Measurements from ENCODE around the gene ZNF562. TPM values are rescaled to one million over a fixed set of nuclear protein-coding genes. Genes with fewer than 3 reads are reported as not detected.

ZNF562 gene
- total and polyA plus RNA-seq, 2 donors (not counting 3 experiments of a cell fraction or from before 2014, with no cell fraction given) = 6.3 to 27.0 TPM

DNA sequence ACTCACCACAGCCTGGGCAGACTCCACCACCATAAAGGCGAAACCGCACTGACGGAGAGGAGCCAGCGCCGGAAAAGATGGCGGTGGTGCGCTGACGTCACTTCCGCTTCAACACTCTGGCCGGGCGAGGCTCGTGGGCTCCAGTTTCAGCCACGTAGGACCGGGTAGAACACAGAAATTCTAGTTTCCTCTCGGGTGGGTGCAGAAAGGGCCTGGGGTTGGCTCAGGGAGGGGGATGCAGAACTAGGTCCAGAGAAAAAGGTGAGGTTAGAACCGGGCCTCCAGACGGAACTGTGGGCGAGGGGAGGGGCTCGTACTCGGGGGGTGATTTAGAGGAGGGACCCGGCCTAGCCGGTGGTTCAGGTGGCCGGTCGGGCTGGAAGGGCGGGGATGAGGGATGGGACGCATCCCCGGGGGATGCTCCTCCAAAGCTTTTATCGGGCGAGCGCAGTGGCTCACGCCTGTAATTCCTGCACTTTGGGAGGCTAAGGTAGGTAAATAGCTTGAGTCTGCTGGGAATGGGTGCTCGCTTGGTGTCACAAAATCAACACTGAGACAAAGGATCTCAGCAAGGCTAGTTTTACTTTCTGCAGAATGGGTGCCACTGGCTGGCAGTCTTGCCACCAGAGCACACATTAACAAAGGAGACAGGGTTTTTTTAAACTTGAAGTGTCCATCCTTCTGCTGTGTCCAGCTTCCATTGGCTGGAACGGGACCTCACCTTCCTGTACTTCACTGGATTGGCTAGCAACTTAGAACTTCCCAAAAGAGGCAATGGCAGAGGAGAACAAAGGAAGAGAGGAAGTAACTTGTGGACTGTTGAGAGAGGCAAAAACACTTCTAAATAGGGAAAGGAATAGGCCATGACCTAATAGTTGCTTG is 53.5 kb downstream of the ZNF562 start, which contains the start of gene ZNF561:
Gene ZNF561 (minus strand): TSS at position 77 of the 882 bp plus-strand sequence. CDS start 1,776 bp downstream, outside the sequence.
- intact Hi-C loops (cut with micrococcal nuclease) = loop anchor here (1.0 to 5.0 kb wide), 9 partner anchors 39 to 493 kb away; partner anchors contain the start of genes FBXL12, ZNF121, ZNF562 and ZNF846
- no peaks in the 10 kb centered on the region for H4K20me1 ChIP-seq (replicated peaks; ENCODE audit: control insufficient read depth, extremely low read depth, insufficient read depth, low read length)
- POLR2A ChIA-PET = no interaction called here

More for the DNA sequence above, 53.5 kb downstream of the ZNF562 start, which contains the start of gene ZNF561:
- TF ChIP-seq POLR2AphosphoS5 (IDR thresholded peaks at IDR 0.05; ENCODE audit: insufficient read depth, low read depth, low read length) = peak; percentile 79
- TF ChIP-seq MYC (IDR thresholded peaks at IDR 0.05; ENCODE audit: low read depth, low read length) = no peak
- TF ChIP-seq FOS (IDR thresholded peaks at IDR 0.05; ENCODE audit: borderline replicate concordance, insufficient read depth, low read length) = no peak
- peak; percentile 83 for TF ChIP-seq POLR2A (IDR thresholded peaks at IDR 0.05; ENCODE audit: low read depth, low read length)
- TF ChIP-seq, protein P1, sequence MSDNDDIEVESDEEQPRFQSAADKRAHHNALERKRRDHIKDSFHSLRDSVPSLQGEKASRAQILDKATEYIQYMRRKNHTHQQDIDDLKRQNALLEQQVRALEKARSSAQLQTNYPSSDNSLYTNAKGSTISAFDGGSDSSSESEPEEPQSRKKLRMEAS (IDR thresholded peaks at IDR 0.05; ENCODE audit: insufficient read depth, insufficient read length) = no peak
- TF ChIP-seq JUN (IDR thresholded peaks at IDR 0.05; ENCODE audit: borderline replicate concordance, insufficient read depth, insufficient read length, low read depth) = peak; percentile 61
- no peak for TF ChIP-seq EZH2 (IDR thresholded peaks at IDR 0.05; ENCODE audit: borderline replicate concordance, low read depth, low read length, severe bottlenecking)
- TF ChIP-seq GATA2 (IDR thresholded peaks at IDR 0.05; ENCODE audit: insufficient read depth, insufficient read length, low read depth, low read length) = no peak
- TF ChIP-seq, protein P2, sequence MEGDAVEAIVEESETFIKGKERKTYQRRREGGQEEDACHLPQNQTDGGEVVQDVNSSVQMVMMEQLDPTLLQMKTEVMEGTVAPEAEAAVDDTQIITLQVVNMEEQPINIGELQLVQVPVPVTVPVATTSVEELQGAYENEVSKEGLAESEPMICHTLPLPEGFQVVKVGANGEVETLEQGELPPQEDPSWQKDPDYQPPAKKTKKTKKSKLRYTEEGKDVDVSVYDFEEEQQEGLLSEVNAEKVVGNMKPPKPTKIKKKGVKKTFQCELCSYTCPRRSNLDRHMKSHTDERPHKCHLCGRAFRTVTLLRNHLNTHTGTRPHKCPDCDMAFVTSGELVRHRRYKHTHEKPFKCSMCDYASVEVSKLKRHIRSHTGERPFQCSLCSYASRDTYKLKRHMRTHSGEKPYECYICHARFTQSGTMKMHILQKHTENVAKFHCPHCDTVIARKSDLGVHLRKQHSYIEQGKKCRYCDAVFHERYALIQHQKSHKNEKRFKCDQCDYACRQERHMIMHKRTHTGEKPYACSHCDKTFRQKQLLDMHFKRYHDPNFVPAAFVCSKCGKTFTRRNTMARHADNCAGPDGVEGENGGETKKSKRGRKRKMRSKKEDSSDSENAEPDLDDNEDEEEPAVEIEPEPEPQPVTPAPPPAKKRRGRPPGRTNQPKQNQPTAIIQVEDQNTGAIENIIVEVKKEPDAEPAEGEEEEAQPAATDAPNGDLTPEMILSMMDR (IDR thresholded peaks at IDR 0.05; ENCODE audit: extremely low read depth in 1 of 2, insufficient read depth in 1 of 2, low read depth in 1 of 2, low read length in 2 of 2) = no peak
- H3K9me1 ChIP-seq (replicated peaks; ENCODE audit: control insufficient read depth, extremely low read depth, insufficient read depth, low read length) = no peaks in the 10 kb centered on the region
- peak; percentile 90 for DNase-seq (ENCODE audit: low read depth, low spot score)
- H3K27me3 ChIP-seq (ENCODE audit: control insufficient read depth in 2 of 2, insufficient read depth in 2 of 2, low read length in 2 of 2) = no peaks in the 10 kb centered on the region
- peaks cover 2 to 19% of the 10 kb centered on the region in 2 experiments for H3K36me3 ChIP-seq (ENCODE audit: control insufficient read depth in 2 of 2, extremely low read depth in 1 of 2, insufficient read depth in 2 of 2, low read length in 2 of 2)
- peak within 1 kb of the TSS; percentile 27 to 76 (median 57) for H3K4me3 ChIP-seq (replicated peaks in 1 of 3; ENCODE audit: insufficient read depth in 1 of 3, low read depth in 1 of 3, low read length in 3 of 3)
- H3K79me2 ChIP-seq (ENCODE audit: control insufficient read depth, insufficient read depth, low read length) = peaks cover 11% of the 10 kb centered on the region
- H2AFZ ChIP-seq (ENCODE audit: low read depth, low read length) = peak within 1 kb of the TSS; percentile 59
- peaks cover 10% of the 10 kb centered on the region for H3K4me1 ChIP-seq (ENCODE audit: control insufficient read depth, extremely low read depth, insufficient read depth, low read length)
- CTCF ChIA-PET = interaction anchor here (0.7 to 1.5 kb wide), 5 partner anchors 35 to 207 kb away, joined by 3 to 5 read pairs (median 3); partner anchors contain the start of gene UBL5
- H3K9ac ChIP-seq (replicated peaks; ENCODE audit: extremely low read depth, insufficient read depth, low read length) = peak within 1 kb of the TSS; percentile 93
- H3K4me2 ChIP-seq (ENCODE audit: insufficient read depth, low read length) = peak within 1 kb of the TSS; percentile 83
- FAIRE-seq = peak; percentile 89
- dilution Hi-C loops (cut with MboI; ENCODE audit: extremely low pct_ligation_motif_present, low sequenced_read_pairs) = loop anchor here (10.0 kb wide), 1 partner anchor 173 kb away; no protein-coding TSS in a partner anchor
- peak within 1 kb of the TSS; percentile 93 for H3K27ac ChIP-seq (ENCODE audit: insufficient read depth, low read depth, low read length)
- no peaks in the 10 kb centered on the region for H3K9me3 ChIP-seq (replicated peaks; ENCODE audit: control insufficient read depth, insufficient read depth, low read length)
- TSS peak; percentile 80 for BruUV-seq (replicated peaks)

Data from endothelial cell of umbilical vein (primary cell).